Measurements from ENCODE around the gene TMEM41B.

GRCh38 chr11:9293646-9294045 is 20.7 kb downstream of the TMEM41B start:
- TF ChIP-seq CTCF (conservative IDR thresholded peaks at IDR 0.05 in 1 of 2, IDR thresholded peaks at IDR 0.05 in 1 of 2; ENCODE audit: extremely low read depth in 1 of 2, insufficient read depth in 1 of 2, low read depth in 1 of 2, low read length in 2 of 2) = no peak
- no peak for TF ChIP-seq EZH2 (IDR thresholded peaks at IDR 0.05; ENCODE audit: borderline replicate concordance, low read length)
